ENCODE measurements around the gene SLC26A5.

Gene SLC26A5

DNA sequence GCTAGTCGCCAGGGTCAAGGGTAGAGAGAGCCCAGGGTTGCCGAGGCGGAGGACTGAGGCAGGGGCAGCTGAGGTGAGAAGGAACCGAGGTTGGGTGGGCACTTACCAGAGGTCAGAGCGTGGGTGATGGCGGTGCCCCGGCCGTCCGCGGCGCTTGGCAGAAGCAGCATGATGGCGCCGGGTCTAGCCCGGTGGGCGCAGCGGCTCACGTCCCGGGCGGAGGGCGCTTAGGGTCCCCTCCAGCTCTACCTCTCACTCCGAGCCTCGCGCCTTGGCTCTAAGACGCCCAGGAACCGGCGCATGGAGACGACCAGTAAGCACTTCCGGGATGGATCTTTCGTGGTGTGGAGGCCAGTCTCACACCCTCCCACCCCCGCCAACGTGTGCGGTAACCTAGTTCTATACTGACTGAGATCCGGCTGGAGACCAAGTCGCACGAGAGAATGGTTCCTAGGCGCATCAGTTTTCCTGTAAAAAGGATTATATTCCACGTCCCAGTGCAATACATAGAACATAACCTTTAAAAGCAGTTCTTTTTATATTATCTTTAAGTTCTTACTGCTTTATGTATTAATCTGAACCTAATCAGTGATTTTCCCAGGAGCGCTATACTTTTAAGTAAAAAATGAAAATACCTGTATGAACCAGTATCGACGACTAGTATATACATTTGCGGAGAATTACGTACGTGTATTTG, 101.4 kb downstream of the SLC26A5 start, which contains the start of gene DNAJC2:
DNAJC2 (minus strand) TSS at position 315 of the 697 bp plus-strand sequence; CDS start at position 170, 145 bp downstream.
- H3K27me3 Mint-ChIP-seq: no peaks in the 10 kb centered on the region
- H3K9me3 Mint-ChIP-seq: no peaks in the 10 kb centered on the region
- peaks cover 69% of the 10 kb centered on the region for H3K4me1 Mint-ChIP-seq
- peak; percentile 92 for ATAC-seq
- peak; percentile 84 for DNase-seq
- H3K27ac Mint-ChIP-seq: peak within 1 kb of the TSS; percentile 97
- H3K36me3 Mint-ChIP-seq (ENCODE audit: low read depth): peaks cover 40% of the 10 kb centered on the region
- H3K4me3 Mint-ChIP-seq: peak within 1 kb of the TSS; percentile 94

DNA sequence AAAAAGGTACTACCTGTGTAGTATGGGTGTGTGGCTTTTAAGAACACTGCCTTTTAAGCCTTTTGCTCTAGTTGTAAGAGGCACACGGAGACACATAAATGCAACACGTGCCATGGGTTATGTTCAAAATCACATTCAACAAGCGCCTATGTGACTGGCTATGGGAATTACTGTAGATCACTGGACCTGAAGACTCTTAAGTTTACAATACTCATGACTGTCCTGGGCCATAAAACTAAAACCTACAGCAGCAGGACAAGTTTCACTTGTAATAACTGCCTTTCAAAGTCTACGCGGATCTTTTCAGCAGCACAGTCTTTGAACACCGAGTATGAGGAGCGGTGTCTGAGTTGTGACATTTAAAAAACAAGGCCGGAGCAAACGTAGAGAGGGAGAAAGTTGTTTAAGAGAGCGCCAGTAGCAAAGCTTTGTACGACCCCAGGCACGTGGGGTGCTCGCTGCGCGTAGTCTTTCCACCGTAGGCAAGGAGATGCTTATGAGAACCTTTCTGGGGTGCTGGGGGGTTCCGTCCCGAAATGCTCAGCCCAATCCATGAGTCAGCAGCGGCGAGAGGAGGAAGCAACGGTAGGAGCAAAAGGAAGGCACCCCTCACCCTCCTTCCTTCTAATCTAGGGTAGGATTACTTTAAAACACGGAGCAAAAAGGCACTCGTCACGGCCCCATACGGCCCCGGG, 102.1 kb downstream of the SLC26A5 start:
- DNase-seq: peak; percentile 34
- Mint-ChIP-seq H3K4me1 (peaks cover 67% of the 10 kb centered on the region), H3K27ac (peak overlapping the region; percentile 97), H3K4me3 (peak overlapping the region; percentile 94), H3K36me3 (ENCODE audit: low read depth) (peaks cover 45% of the 10 kb centered on the region), H3K27me3 (no peaks in the 10 kb centered on the region), H3K9me3 (no peaks in the 10 kb centered on the region)
- ATAC-seq: peak; percentile 20

DNA sequence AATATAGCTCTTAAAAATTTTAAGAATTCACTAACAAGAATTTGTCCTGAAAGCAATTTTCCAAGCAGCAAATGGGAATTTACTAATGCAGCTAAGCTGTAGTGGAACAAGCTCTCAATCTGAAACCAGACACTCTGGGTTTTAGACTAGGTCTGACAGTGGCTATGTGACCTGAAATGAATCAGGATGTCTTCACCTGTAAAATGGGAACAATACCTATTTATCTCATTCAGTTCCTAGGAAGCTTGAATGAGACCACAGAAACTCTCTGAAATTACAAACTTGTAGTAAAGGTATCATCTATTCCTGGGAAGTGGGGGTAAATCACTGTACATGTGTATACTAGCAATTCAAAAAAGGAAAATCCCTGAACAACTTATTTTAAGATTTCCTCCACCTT, 102.7 kb downstream of the SLC26A5 start:
- Mint-ChIP-seq H3K36me3 (ENCODE audit: low read depth) (peaks cover 46% of the 10 kb centered on the region), H3K4me1 (peaks cover 63% of the 10 kb centered on the region), H3K4me3 (peak overlapping the region; percentile 94), H3K9me3 (no peaks in the 10 kb centered on the region), H3K27ac (peak overlapping the region; percentile 97), H3K27me3 (no peaks in the 10 kb centered on the region)
- ATAC-seq: no peak
- no peak for DNase-seq

DNA sequence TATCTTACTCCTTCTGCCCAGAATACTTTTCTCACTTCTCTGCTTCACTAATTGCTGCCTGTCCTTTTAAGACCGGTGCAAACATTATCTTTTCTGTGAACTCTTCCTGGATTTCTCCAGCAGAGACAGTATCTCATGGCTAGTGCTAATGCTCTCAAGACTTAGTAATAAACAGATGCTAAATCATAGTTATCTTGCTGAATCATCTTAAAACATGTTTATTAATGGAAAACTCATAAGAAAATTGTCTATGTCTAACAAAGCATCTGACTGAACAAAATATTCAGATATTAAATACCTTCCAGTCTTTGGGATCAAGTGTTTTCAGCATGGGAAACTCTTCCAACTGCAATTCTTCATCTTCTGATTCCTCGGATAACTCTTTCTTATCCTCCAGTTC, 104.5 kb downstream of the SLC26A5 start:
- H3K36me3 Mint-ChIP-seq (ENCODE audit: low read depth): peaks cover 55% of the 10 kb centered on the region
- no peaks in the 10 kb centered on the region for H3K9me3 Mint-ChIP-seq
- ATAC-seq (no peak), DNase-seq (no peak)
- peak overlapping the region; percentile 62 for H3K27ac Mint-ChIP-seq
- H3K27me3 Mint-ChIP-seq: no peaks in the 10 kb centered on the region
- H3K4me1 Mint-ChIP-seq: peaks cover 50% of the 10 kb centered on the region
- H3K4me3 Mint-ChIP-seq: peak overlapping the region; percentile 94

DNA sequence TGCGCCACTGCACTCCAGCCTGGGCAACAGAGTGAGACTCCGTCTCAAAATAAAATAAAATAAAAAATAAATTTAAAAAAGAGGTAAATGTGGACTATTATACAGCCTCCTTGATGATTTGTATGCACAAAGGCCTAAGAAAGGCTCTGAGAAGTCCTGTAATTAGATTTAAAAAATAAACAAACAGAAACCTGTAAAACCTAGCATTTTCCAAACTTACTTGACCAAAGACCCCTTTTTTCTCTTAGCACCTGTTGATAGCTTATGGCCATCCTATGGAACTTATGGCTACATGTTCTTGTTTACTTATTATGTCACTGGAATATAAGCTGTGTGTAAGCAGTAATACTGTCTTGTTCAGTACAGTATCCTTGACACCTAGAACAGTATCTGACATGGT, 107.1 kb downstream of the SLC26A5 start:
- Mint-ChIP-seq H3K4me1 (peaks cover 35% of the 10 kb centered on the region), H3K36me3 (ENCODE audit: low read depth) (peaks cover 57% of the 10 kb centered on the region), H3K27ac (peak overlapping the region; percentile 14), H3K4me3 (no peak overlapping the region), H3K9me3 (no peaks in the 10 kb centered on the region), H3K27me3 (no peaks in the 10 kb centered on the region)
- ATAC-seq: no peak
- DNase-seq: no peak

DNA sequence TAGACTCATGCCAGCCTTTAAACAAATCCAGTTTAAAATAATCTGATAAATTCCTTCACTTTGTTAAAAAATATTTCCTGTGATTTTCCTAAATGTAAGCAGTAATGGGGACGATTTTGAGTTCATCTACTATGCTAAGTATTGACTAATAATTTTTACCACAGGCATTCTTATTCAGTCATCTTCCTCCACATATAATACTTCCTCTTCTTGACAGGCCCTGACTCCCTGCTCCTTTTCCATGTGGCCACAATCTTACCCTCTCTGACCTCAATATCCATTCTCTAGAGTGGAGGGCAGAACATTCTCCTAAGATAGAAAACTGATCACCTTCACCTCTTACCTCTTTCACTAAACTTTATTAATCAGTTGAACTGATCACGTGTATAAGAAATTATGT, 109.2 kb downstream of the SLC26A5 start:
- H3K4me3 Mint-ChIP-seq: no peak overlapping the region
- no peaks in the 10 kb centered on the region for H3K27me3 Mint-ChIP-seq
- DNase-seq (no peak), ATAC-seq (no peak)
- peaks cover 21% of the 10 kb centered on the region for H3K4me1 Mint-ChIP-seq
- H3K9me3 Mint-ChIP-seq: no peaks in the 10 kb centered on the region
- peaks cover 57% of the 10 kb centered on the region for H3K36me3 Mint-ChIP-seq (ENCODE audit: low read depth)
- no peak overlapping the region for H3K27ac Mint-ChIP-seq

DNA sequence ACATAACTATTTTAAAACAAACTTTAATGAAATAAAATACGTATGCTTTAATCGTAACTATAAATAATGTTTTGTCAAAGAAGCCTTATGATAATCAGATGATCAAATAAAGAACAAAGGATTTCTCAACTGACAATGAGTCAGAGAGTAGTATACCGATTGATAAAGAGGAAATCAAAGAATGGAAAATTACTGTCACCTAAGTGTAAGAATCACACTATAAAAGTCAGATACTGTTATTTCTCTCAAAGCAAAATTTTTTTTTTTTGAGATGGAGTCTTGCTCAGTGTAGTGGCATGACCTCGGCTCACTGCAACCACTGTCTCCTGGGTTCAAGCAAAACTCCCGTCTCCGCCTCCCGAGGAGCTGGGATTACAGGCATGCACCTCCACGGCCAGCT, 120.3 kb downstream of the SLC26A5 start:
- Mint-ChIP-seq H3K4me1 (peaks cover 22% of the 10 kb centered on the region), H3K36me3 (ENCODE audit: low read depth) (peaks cover 40% of the 10 kb centered on the region), H3K9me3 (no peaks in the 10 kb centered on the region), H3K4me3 (no peak overlapping the region), H3K27me3 (no peaks in the 10 kb centered on the region), H3K27ac (peak overlapping the region; percentile 82)
- peak; percentile 97 for ATAC-seq
- DNase-seq: no peak
